ENCODE data around the gene TXNRD2.

Gene TXNRD2

DNA sequence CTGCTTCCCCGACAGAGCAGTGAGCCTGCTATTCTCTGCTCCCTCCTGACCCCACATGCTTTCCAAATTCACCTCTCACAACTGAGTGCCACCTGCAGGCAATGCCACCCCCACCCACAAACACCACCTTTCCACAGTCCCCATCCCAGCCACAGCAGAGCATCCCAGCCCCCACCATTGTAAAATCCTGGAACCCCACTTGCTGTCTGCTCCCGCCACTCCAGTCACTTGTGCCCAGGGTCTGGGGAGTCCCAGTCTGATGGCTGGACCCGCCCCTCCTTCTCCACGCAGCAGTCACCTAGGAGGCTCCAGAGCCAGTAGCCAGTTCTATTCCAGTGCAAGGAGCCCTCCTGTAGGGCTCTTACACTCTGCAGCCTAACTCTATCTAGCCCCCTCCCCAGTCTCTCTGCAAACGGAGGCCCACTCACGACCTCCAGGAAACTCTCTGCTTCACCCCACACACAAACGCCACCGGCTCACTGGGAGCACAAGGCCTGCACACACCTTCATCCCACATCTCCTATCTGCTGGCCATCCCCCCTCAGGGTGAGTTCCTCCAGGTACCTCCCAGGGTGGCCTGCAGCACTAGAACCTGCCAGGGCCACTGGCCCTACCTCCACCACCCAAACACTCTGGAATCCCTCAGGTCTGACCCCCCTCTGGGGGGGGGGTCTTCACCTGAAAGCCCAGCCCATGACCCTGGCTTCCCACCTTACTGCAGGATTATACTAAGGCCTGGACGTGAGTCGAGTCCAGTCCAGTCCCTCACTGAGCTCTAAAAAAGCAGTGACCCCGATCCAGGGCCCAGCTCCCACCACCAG is 88.3 kb downstream of the TXNRD2 start:
- TF ChIP-seq GATA3 (IDR thresholded peaks at IDR 0.05; ENCODE audit: low read depth, low read length) (no peak), GATA2 (IDR thresholded peaks at IDR 0.05; ENCODE audit: low read depth, low read length) (no peak)

DNA sequence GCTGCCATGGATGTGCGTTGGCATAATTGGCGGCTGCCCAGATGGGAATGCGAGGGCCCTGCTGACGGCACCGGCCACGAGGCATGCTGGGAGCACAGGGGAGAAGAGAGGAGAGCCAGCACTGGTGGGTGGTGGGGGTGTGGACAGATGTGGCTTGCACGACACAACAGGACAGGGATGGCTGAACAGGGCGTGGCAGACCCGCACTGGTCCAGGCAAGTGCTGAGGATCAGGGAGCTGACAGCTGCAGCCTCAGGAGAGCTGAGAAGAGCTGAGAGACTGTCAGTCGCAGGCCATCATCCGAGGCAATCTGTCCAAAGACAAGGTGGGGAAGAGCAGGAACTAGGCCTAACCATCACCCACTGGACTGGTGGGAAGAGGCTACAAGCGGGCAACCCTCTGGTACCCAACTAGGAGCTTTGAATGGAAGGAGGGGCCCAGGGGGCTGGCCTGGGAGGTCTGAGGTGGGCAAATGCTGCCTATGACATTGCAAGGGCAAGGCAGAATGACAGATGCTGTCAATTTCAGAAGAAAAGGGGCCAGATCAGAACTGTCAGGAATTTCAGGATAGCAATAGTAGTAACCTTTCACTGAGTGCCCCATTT is 89.3 kb downstream of the TXNRD2 start:
- no peak for TF ChIP-seq GATA3 (IDR thresholded peaks at IDR 0.05; ENCODE audit: low read depth, low read length)
- no peak for TF ChIP-seq GATA2 (IDR thresholded peaks at IDR 0.05; ENCODE audit: low read depth, low read length)

DNA sequence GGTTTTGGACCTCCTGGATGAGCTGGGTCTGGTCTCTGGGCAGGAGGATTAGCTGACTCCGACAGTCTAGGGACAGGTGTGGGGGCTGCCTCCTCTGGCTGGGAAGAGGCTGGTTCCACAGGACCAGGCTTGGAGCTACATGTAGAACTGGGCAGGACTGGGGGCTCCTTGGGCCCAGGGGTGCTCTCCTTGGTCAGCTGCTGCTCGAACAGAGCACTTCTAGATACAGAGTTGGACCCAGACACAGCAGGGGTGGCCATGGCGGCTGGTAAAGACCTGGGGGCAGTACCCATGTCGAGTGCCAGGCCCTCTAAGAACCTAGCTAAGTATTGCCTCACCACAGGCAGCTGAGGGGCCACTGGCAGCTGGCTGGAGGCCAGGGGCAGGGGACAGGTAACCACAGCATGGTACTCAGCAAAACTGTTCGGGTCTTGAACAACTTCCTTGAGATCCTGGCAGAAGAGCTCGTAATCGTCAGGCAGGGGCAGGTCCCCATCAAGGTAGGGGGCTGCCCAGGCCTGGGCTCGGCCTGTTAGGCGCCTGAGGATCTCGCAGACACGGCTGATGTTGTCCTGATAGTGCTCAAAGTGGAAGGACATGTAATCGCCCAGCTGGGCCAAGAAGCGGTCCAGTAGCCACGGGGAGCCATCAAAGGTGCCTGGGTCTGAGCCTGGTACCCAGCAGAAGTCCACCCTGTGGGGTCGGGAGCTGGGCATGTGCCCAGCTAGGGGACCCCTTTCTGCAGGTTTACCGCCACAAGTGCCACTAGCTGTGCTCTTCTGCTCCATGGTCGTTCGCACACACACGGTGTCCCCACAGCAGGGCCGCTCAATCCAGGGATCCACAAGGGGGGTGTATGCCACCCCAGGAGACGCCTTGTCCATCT is 90.1 kb downstream of the TXNRD2 start:
- TF ChIP-seq GATA2 (IDR thresholded peaks at IDR 0.05; ENCODE audit: low read depth, low read length): no peak

GRCh38 chr22:19850763-19851109 is 90.9 kb downstream of the TXNRD2 start:
- TF ChIP-seq GATA2 (IDR thresholded peaks at IDR 0.05; ENCODE audit: low read depth, low read length): no peak
- TF ChIP-seq GATA3 (IDR thresholded peaks at IDR 0.05; ENCODE audit: low read depth, low read length): no peak

DNA sequence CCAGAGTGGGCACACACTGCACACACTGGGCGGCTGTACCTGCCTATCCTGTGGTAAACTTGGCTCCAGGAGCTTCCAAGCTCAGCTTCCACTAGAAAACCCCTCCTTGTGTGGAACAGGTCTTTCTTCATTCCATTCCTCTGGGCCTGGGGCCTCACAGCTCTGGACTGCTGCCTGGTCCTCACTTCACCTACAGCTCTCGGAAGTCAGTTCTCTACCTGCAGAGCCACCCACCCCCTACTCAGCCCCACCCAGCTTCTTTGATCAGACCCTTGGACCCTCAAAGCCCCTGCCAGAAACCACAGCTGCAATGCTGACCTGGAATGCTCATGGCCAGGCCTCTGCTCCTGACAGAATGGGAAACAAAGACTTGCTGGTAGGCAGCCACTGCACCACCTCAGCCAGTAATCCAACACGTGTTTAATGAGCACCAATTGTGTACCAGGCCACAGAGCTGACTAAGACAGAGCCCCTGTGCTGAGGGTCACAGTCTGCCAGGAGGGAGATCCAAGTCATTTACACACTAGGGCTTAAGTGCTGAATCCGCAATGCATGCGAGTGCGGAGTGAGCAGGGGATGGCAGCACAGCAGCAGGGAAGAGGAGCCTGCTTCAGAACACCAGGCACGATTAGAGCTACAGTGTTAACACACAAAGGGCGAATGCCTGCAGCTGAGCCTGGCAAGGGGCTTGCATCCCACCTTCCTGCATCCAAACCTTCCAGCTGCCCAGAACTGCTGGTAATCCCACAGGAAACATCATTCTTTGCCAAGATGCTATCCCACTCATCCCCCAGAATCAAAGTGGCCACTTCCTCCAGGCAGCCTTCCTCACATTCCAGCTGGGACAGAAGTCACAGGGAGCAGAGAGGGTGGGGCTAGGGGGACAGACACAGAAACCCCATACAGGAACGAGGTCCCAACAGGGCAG is 91.5 kb downstream of the TXNRD2 start:
- TF ChIP-seq GATA2 (IDR thresholded peaks at IDR 0.05; ENCODE audit: low read depth, low read length) (no peak), GATA3 (IDR thresholded peaks at IDR 0.05; ENCODE audit: low read depth, low read length) (no peak)

- TF ChIP-seq GATA3 (IDR thresholded peaks at IDR 0.05; ENCODE audit: low read depth, low read length) (no peak), GATA2 (IDR thresholded peaks at IDR 0.05; ENCODE audit: low read depth, low read length) (no peak)
Observed at GRCh38 chr22:19848298-19849224, 93.1 kb downstream of the TXNRD2 start.

GRCh38 chr22:19847345-19847632 is 94.3 kb downstream of the TXNRD2 start:
- TF ChIP-seq GATA3 (IDR thresholded peaks at IDR 0.05; ENCODE audit: low read depth, low read length): no peak
- TF ChIP-seq GATA2 (IDR thresholded peaks at IDR 0.05; ENCODE audit: low read depth, low read length): no peak

- no peak for TF ChIP-seq GATA2 (IDR thresholded peaks at IDR 0.05; ENCODE audit: low read depth, low read length)
- TF ChIP-seq GATA3 (IDR thresholded peaks at IDR 0.05; ENCODE audit: low read depth, low read length): no peak
Observed at GRCh38 chr22:19846620-19847344, 94.8 kb downstream of the TXNRD2 start.

DNA sequence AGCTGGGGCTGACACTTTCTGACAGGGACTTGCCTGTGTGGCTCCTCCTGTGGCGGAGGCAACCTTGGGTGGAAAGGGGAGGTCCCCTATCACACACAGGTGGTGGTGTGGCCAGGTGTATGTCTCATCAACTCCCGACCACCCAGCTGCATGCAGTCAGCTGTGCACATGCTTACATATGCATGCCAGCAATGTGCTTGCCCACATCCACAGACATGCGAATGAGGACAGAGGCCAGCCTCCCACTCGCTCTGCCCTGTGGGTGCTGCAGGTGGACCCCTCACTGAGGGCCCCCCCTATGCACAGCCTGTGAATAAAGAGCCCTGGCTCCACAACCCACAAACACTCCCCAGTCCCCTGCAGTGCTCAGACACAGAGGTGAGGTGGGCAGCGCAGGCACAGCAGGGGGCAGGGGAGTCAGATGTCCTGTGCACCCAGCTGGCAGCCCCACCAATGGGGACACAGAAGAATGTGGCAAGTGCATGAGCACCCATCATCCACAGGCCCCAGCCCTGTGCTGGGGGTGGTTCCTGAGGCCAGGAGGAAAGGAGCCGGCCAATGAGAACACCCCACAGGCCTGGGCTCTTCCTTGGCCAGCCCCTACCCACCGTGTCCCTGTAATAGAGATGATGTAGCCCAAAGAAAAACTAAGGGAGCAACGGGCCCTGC is 96.4 kb downstream of the TXNRD2 start:
- no peak for TF ChIP-seq GATA2 (IDR thresholded peaks at IDR 0.05; ENCODE audit: low read depth, low read length)
- no peak for TF ChIP-seq GATA3 (IDR thresholded peaks at IDR 0.05; ENCODE audit: low read depth, low read length)

GRCh38 chr22:19844377-19845053 is 97.1 kb downstream of the TXNRD2 start:
- TF ChIP-seq GATA3 (IDR thresholded peaks at IDR 0.05; ENCODE audit: low read depth, low read length): no peak
- TF ChIP-seq GATA2 (IDR thresholded peaks at IDR 0.05; ENCODE audit: low read depth, low read length): no peak

GRCh38 chr22:19843857-19844376 is 97.7 kb downstream of the TXNRD2 start:
- no peak for TF ChIP-seq GATA2 (IDR thresholded peaks at IDR 0.05; ENCODE audit: low read depth, low read length)
- no peak for TF ChIP-seq GATA3 (IDR thresholded peaks at IDR 0.05; ENCODE audit: low read depth, low read length)
